D341Med (cell line): Measurements from ENCODE around the gene SYT15.
"Not testable (repeated sequence)": the region's sequence is repeated elsewhere in the genome, so short reads cannot be mapped to it uniquely, and the experiment has no call there.

Experiments
- DNase-seq: peaks from one replicate; pipeline ENCODE4 v3.0.0; 2012; ENCODE audit warnings: low spot score

Gene SYT15

DNA sequence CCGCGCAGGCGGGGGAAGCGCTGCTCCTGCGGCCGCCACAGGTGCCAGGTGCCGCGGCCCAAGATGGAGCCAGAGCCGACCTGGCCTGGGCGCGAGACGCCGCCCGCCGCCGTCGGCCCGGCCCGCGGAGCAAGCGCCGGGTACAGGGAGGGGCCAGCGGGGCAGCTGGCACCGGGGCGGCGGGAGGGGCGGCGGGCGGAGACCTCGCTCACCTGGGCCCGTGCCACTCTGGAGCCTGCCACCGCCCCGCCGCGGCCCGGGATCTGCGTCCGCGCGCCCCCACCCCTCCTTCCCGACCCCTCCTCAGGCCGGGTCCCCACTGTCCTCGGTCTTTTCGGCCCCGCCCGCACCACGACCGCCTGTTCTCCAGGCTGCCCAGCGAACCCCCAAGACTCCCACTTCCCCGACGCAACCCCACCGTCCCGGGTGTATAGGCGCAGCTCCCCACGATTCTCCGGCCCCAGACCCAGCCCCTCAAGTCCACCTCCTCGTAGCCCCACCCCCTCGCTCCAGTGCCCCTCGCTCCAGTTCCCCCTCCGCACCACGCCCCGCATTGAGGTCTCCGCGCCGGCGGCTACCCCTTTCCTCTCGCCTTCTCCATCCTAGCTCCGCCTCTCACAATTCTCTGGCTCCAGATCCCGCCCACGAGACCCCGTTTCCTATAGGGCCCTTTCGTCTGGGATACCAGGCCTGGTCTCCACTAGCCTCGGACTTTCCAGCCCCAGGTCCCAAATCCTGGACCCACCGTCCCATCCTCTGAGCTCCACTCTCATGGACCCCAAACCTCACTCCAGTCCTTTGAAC is 22.2 kb upstream of the SYT15 start, which contains the start of gene GPRIN2:
Gene GPRIN2, minus strand, starts transcription at position 144 of the 804 bp plus-strand sequence. CDS start 5,922 bp downstream, outside the sequence.
- DNase-seq: peak; percentile 69

DNA sequence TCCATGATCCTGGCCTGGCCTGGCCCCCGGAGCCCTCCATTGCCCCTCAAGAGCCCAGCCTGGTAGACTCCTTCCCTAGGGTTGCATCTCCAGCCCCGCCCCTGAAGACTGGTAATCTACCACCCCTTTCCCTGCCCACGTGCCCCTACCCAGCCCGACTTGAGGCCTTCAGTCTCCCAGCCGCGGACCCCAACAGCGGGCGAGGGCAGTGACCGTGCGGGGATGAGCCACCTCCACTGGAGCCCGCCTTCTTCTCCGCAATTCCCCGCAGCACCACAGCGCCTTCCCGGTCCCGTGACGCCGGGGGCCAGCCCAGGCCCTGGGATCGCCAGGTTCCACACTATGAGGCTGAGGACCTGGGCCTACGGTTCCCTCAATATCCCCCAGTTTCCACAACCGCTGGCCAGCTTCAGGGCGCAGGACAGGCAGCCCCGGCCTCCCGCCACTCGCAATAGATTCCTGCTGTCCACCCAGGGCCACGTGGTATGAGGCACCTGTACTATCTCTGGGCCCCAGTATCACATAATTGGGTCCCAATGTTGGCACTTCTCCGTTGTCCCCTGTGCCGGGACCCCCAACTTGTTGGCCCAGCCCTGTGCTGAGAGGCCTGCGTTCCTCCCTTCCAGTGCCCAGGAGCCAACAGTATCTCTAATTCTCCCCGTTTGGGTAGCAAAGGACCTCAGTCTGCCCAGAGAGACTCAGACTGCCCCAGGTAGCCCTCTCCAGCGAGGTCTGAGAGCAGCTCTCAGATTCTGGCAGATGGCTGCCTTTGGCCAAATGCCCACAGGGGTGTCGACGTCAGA is 21.4 kb upstream of the SYT15 start:
- DNase-seq: no peak

DNA sequence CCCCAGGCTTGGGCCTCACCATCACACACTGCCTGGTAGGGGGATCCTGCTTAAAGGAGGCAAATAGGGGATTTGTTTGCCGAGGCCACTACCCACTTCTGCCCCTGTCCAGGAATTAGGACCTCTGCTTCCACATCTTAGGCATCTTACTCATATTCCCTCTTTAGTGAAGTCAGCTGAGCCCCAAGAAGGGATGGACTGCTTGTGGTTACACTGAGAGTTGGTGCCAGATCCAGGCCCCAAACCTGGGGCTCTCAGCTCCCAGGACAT is 20.9 kb upstream of the SYT15 start:
- DNase-seq: no peak

DNA sequence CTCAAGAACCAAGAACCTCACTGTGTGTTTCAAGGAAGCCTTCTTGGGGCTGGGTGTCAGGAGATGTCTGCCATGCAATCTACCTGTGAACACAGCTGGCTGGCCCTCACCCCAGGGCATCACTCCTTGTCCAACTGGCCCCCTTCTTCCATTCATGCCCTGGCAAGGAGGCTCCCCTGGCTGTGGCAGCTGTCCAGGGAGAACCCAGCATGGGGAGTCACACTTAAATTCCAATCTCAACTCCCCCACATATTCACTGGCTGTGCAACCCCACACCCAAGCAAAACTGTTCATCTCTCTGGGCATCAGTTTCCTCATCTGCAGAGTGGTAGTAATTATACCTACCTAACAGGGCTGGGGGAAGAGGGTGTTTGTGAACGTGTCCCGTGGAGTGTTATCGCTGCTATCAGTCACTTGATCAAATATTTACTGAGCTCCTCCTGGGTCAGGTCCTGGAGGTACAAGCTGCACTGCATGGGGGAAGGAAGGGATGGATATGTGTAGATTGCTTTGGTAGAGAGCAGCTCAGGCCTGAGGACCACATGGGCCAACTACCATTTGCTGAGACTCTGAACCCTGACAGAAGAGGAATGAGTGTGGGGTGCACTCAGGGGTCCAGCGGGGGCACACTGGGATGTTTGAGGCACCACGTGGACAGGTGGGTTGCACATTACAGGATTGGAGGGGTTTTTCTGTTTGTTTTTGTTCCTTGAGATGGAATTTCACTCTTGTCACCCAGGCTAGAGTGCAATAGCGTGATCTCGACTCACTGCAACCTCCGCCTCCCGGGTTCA is 20.3 kb upstream of the SYT15 start:
- no peak for DNase-seq

DNA sequence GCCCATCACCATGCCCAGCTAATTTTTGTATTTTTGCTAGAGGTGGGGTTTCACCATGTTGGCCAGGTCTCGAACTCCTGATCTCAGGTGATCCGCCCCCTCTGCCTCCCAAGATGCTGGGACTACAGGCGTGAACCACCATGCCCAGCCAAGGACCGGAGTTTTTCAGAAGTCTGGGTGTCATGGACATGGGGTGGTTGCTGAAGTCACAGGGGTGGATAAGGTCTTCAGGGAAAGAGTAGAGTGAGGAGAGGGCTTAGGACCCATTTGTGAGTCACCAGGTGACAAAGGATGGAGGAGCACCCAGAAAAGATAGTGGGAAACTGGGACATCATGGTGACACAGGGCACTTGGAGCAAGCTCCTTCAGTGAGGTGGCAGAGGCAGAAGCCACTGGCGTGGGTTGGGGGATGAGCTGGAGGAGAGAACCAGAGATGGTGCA is 19.7 kb upstream of the SYT15 start:
- DNase-seq: no peak

DNA sequence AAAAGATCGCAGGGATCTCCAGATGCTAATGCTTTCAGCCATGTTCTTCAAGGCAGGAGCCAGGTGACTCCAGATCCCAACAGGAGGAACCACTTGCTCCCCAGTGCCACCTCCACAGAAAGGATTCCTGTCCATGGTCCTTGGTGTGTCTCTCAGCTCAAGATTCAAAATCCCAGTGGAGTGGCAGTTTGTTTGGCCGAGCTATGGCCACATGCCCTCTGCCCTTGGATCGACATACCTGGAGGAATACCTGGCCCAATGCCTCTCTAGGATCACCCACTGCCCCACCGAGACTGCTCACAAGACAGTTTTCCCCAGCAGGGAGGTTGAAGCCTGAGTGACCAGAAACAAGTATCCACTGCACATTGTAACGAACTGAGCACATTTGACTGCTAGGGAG is 18.5 kb upstream of the SYT15 start:
- DNase-seq: no peak

DNA sequence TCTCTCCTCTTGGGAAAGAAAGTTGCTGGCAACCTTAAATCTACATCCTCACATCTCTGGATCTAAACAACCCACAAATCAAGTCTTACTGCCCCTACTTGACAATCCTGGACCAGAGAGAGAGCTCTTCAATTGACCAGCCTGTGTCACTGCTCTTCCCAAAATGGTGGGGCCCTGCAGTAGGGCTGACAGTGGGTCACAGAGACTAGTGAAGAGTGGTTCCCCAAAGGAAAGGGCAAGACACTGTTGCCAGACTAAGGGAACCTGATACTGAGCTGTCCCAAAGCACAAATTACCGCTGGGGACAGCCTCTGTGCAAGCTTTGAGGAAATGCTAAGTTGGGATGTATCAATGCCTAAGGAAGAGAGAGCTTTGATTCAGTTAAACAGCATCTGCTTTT is 18.0 kb upstream of the SYT15 start:
- DNase-seq: no peak

DNA sequence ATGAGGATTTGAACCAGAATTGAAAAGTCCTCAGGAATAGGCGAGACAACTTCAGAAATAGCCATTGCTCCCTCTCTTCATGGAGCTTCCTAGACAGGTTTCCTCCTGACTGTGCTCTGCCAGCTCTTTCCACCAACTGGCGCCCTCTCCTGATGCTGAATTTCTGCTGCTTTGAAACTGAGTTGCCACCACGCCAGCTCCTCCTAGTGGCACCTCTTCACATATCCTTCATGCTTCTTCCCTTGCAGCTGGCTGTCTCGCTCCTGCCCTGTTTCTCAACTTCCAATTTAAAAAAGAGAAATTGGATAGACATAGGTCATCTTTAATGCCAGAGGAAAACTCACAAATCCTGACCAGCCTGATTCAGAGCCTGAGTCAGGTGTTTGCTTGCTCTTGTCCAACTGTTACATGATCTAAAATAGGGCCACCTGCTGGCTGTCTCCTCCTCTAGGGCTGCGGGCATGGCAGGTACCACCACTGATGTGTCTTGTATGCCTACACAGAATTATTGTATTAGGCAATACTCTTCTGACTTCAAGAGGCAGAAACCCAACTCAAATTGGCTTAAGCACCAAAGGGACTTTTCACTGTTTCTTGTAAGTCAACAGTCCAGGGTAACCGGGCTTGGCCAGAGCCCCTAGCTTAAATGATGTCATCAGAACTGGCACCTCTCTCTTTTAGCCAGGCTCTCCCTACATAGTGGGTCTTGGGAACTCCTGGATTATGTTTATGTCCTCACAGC is 13.2 kb upstream of the SYT15 start:
- DNase-seq: not testable (repeated sequence)

DNA sequence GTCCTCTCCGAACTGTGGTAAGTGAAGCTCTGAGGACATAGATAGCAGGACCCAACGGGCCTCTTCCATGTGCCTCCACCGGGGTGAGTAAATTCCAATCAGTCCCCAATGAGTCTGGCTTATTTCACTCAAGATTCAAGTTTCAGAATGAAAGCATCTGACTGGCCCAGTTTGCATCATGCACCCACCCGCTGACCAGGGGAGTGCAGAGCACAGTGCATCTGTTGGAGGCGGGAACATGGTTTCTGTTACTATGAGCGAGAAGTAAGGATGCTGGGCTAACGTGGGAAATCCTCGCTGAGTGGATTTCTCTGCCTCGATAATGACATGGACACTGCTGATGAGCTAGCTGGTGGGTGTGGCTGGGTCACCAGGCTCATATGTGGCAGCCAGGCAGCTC is 11.8 kb upstream of the SYT15 start:
- DNase-seq: not testable (repeated sequence)

DNA sequence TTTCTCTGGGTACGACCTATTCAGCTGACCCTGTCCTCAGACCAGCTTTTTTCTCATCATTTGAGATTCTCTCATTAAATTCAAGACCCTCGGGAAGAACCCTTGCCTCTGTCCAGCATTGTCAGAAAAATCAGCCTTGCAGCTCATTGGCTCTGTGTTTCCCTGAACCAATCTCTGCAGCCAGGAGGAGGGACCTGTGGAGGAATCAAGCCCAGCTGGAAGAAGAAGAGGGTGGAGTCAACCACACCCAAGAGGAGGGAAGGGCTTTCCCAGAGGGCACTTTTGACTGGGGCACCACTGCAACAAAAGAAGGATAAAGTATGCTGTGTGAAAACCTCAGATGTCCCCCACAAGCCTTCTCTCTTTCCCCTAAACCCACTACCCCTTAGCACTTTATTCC is 8.3 kb upstream of the SYT15 start:
- DNase-seq: not testable (repeated sequence)

DNA sequence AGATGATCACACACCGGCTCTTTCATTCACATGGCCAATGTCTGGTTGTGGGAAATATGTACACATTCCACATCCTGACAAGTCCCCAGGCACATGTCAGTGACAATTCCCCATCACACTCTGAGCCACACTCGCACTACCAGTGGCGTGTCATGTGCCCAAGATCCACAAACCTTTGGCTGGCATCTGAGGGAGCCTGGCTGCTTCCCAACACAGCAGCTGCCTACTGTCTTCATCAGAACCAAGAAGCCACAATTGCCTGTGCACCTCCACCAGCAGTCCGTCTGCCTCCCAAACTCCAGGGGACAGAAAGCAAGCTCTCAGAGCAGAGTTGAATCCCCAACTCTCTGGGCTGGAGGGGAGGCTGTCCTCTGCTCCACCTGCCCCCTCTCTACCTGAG is 6.2 kb upstream of the SYT15 start:
- DNase-seq: not testable (repeated sequence)

DNA sequence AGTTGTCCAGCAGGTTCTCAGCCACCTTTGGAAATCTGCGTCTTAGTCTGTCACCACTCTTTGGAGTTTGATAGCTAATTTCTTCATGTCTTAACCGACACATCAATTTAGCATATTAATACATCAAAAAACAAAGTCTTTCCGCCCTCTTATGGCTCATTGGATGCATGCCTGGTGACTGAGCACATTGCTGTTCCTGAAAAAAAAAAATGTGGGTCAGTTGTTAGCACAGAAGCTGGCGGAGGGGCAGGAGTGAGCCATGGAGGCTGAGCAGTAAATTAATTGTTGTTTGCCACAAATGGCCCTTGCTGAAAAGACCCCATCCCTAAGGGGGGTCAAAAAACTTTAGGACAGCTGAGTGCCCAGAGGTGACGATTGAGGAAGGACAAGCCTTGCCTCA is 5.6 kb upstream of the SYT15 start:
- DNase-seq: not testable (repeated sequence)

DNA sequence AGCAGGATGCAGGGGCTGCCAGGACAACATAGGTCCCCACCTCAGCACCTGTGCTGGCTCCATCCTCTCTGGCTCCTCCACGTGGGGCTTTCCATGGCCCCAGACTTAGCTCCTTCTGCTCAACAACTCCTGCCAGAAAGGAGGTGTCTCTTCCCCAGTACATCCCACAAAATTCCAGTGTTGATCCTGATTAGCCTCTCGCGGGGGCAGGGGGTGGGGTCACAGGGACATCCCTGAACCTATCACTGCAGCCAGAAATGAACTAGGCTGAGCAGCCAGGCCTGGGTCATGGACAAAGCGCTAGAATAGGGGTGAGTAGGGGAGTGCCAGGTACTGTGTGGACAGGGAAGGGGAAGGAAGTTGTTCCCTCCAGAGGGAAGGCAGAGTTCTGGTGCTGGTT is 5.0 kb upstream of the SYT15 start:
- not testable (repeated sequence) for DNase-seq

DNA sequence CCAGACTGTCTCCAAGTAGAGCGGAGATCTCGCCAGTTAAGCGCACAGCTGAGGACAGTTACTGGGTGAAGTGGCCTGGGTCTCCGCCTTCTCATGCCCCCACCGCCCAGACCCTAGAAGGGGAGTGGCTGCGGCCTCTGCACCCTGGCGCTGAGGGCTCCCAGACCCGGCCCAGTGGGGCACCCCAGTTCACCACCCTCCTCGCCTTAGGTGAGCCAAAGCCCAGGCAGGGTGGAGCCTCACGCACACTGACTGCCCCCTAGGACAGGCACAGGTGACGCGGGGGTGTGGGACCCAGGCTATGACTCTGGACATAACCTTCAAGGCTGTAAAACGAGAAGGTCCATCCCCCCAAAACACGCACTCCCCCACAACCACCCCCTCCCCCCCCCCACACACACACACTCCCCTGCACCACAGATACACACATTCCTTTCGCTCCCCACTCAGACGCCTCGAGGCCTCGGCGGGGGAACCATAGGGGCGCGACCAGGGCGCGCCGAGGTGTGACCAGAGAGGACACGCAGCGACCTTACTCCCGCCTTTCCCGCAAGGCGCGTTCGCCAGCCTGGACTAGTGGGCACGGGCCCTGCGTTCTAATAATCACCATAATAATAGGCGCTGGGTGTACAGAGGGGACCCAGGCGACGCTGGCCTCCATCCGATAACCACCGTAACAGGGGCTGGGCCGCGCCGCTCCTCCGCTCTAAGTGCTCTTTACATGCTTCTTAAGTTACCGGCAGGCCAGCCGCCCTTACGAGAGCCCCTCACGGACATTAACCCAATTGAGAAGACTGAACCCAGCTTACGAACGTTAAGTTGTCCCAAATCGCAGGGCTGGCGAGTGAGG is 1.1 kb upstream of the SYT15 start:
- DNase-seq: not testable (repeated sequence)

DNA sequence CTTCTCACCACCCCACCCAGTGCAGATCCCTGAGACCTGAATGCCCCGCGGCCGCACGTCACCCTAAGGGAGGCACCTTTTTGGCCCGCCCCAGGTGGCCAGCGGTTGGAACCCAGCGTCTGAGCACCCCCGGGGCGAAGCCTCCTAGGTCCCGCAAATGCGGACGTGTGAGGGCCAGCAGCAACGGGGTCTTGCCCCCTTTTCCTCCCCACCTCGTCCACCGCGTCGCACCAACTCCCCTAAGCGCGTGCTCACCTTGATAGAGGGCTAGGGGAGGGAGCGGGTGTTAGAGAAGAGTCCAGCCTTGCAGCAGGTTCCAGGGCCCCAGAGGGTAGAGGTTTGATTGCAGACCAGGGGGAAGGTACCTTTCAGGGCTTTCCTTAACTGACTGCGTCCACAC is 450 bp downstream of the SYT15 start:
- not testable (repeated sequence) for DNase-seq

DNA sequence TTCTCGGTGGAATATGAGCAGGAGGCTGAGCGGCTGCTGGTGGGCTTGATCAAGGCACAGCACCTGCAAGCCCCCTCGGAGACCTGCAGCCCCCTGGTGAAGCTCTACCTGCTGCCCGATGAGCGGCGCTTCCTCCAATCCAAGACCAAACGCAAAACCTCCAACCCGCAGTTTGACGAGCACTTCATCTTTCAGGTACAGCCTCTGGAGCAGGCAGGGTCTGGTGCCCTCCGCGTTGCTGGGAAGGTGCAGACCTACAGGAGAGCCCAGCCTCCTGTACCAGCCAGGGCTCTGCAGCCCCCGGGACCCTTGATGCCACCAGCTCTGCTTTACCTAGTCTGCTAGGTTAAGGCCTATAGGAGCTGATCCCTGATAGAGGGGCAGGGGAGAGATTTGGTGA is 3.1 kb downstream of the SYT15 start:
- not testable (repeated sequence) for DNase-seq

DNA sequence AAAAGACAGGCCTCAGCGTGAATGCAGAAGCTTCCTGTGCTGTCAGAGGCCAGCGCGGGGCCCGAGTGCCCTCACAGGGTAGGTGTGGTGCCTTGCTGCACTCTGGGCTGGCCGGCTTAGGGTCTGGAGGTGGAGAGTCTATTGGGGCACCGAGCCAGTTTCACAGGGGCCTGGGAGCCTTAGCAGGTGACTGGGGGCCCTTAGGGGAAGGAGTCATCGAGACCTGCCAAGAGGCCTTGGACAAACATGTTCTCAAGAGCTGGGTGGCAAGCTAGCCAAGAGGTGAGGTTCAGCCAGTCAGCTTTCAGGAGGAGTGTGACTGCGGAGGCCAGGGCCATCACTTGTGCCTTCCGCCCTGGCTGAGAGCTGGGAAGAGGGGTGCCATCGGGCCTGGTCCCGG is 3.6 kb downstream of the SYT15 start:
- not testable (repeated sequence) for DNase-seq

DNA sequence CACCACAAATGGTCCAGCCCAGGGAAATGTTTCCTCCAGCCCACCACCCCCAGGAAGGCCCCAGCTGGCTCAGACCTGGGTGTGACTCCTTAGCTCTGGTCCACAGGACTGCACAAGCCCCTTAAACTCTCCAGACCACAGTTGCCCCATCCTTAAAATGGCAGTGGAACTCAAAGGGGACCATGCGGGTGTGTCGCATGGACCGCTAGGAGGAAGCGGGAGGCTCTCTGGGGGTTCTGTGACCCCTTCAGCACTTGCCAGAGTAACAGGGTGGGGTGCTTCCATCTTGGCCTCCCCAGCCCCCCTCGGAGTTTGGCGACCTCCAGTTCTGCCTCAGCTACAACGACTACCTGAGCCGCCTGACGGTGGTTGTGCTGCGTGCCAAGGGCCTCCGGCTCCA is 5.3 kb downstream of the SYT15 start:
- DNase-seq: not testable (repeated sequence)

DNA sequence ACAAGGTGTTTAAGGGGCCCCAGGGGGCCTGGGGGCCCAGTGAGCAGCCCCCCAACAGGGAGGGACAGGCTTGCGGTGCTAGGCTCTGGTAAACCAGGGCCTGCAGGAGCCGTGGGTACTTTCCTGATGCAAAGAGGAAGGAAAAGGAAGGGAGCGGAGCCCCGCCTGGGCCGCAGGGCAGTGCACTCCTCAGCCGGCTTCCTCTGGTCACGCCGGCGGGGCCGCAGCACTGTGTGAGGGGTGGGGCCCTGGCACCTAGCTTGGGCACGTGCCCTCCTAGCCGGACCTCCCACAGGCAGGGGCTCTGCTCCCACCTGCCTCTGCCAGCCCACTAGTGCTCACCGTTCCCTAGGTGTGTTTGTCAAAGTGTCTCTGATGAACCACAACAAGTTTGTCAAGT is 6.3 kb downstream of the SYT15 start:
- not testable (repeated sequence) for DNase-seq

DNA sequence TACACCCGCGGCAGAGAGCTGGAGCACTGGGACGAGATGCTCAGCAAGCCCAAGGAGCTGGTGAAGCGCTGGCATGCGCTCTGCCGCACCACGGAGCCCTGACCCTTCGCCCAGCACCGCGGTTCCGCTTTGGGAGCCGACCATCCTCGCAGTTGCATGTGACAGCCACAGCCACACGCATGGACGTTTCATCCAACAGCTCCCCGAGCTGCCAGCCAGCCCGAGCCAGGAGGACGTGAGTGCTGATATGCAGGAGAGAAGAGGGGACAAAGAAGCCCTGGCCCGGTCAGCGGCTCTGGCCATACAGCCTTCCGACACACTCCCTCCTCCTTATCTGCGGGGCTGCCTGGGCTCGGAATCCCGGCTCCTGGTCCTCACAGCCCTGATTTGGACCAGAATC is 8.6 kb downstream of the SYT15 start:
- DNase-seq: not testable (repeated sequence)

DNA sequence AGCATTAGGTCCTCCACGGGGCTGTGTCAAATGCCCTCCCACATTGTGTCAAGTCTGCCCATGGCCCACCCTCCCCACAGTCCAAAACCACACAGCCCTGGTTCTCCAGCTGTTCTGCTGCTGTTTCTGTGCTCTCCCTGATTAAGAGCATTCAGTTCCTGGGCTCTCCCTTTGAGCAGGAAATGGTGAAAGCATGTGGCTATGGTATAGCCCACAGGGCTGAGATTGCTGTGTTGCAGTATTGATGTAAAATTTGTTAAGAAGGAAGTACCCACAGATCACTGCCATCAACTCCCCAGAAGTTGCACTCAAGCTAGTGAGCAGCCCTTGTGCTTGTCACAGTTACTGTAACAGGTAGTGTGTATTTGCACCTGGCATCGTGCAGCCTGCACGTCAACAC is 9.3 kb downstream of the SYT15 start:
- not testable (repeated sequence) for DNase-seq
